ENCODE results near the gene CDS2. TPM values are rescaled to one million over a fixed set of nuclear protein-coding genes. Genes with fewer than 3 reads are reported as not detected.

Gene CDS2
- total and polyA plus RNA-seq, 10 of the 15 experiments (the other 5 are each of a cell fraction or from before 2014, with no cell fraction given), result 11.5 to 94.7 (median 23.1) TPM

- Histone ChIP-seq H3K9ac (ENCODE audit: control insufficient read depth, insufficient read depth, low read length) (no peak overlapping the region), H3K9me3 (replicated peaks; ENCODE audit: control insufficient read depth, insufficient read depth, low read length) (no peaks in the 10 kb centered on the region), H3K27ac (ENCODE audit: control insufficient read depth, insufficient read depth) (no peak overlapping the region), H2AFZ (ENCODE audit: control insufficient read depth, low read depth, low read length) (no peak overlapping the region), H3K4me3 (no peak overlapping the region), H3K4me2 (ENCODE audit: control insufficient read depth, insufficient read depth) (no peak overlapping the region), H3K27me3 (replicated peaks in 1 of 2; ENCODE audit: control insufficient read depth in 2 of 2, insufficient read depth in 2 of 2, low read length in 1 of 2) (no peaks in the 10 kb centered on the region), H3K36me3 (ENCODE audit: control insufficient read depth in 2 of 2, insufficient read depth in 2 of 2, low read length in 1 of 2) (no peaks in the 10 kb centered on the region), H3K4me1 (ENCODE audit: control insufficient read depth, insufficient read depth, low read length) (peaks cover 35% of the 10 kb centered on the region), H3K79me2 (ENCODE audit: control insufficient read depth, insufficient read depth, low read length) (peaks cover 26% of the 10 kb centered on the region), H4K20me1 (ENCODE audit: control insufficient read depth, insufficient read depth) (0 out of 2 replicates have a peak, but pooled peaks cover 4% of the 10 kb centered on the region)
- DNase-seq (ENCODE audit: low read depth, low spot score) (no peak), ATAC-seq (no peak), FAIRE-seq (no peak)
- ChIA-PET POLR2A (no interaction called here), RAD21 (ENCODE audit: unreplicated experiment) (interaction anchor here (1.2 to 1.5 kb wide), 2 partner anchors 25 to 28 kb away, joined by 3 read pairs; no protein-coding TSS in a partner anchor), CTCF (interaction anchor here (0.5 to 1.2 kb wide), 3 partner anchors 12 to 670 kb away, joined by 3 to 4 read pairs (median 3); no protein-coding TSS in a partner anchor), SMC1A (ENCODE audit: uncharacterized antibody, unreplicated experiment) (interaction anchor here (0.8 kb wide), 1 partner anchor 24 kb away, joined by 4 read pairs; no protein-coding TSS in a partner anchor)
- no TSS peak for BruUV-seq (replicated peaks)
- TF ChIP-seq EGR1 (IDR thresholded peaks at IDR 0.05; ENCODE audit: borderline replicate concordance in 1 of 2, low read depth in 2 of 2, low read length in 2 of 2) (0 out of 3 replicates have a peak, but pooled peaks of 1 of the 2 experiments have one; percentile 19), KDM1A (IDR thresholded peaks at IDR 0.05; ENCODE audit: borderline replicate concordance) (no peak)
- in situ Hi-C loops (cut with MboI), result no loop called here
- intact Hi-C loops (cut with micrococcal nuclease; ENCODE audit: unreplicated experiment), result no loop called here
- WGBS (ENCODE audit: insufficient coverage, insufficient replicate concordance, low lambda C conversion rate, missing lambda C conversion rate), result 72% methylated on average over 5 of the region's 5 CpGs
Observed at GRCh38 chr20:5143851-5144250, 17.0 kb downstream of the CDS2 start.

GRCh38 chr20:5145365-5146098, 18.7 kb downstream of the CDS2 start:
- intact Hi-C loops (cut with micrococcal nuclease; ENCODE audit: unreplicated experiment), result no loop called here
- Histone ChIP-seq H3K36me3 (ENCODE audit: control insufficient read depth in 2 of 2, insufficient read depth in 2 of 2, low read length in 1 of 2) (peaks cover 0 to 2% of the 10 kb centered on the region in 2 experiments; a peak in 2 of 4 replicates), H3K9me3 (replicated peaks; ENCODE audit: control insufficient read depth, insufficient read depth, low read length) (no peaks in the 10 kb centered on the region), H3K4me2 (ENCODE audit: control insufficient read depth, insufficient read depth) (peak overlapping the region; percentile 75), H3K27ac (ENCODE audit: control insufficient read depth, insufficient read depth) (no peak overlapping the region), H4K20me1 (ENCODE audit: control insufficient read depth, insufficient read depth) (0 out of 2 replicates have a peak, but pooled peaks cover 4% of the 10 kb centered on the region), H3K9ac (ENCODE audit: control insufficient read depth, insufficient read depth, low read length) (no peak overlapping the region), H3K4me1 (ENCODE audit: control insufficient read depth, insufficient read depth, low read length) (peaks cover 35% of the 10 kb centered on the region), H2AFZ (ENCODE audit: control insufficient read depth, low read depth, low read length) (no peak overlapping the region), H3K79me2 (ENCODE audit: control insufficient read depth, insufficient read depth, low read length) (peaks cover 28% of the 10 kb centered on the region), H3K27me3 (replicated peaks in 1 of 2; ENCODE audit: control insufficient read depth in 2 of 2, insufficient read depth in 2 of 2, low read length in 1 of 2) (no peaks in the 10 kb centered on the region), H3K4me3 (peak overlapping the region; percentile 21; the same call in 1 of the 2 replicates)
- FAIRE-seq, result no peak
- in situ Hi-C loops (cut with MboI), result no loop called here
- POLR2A ChIA-PET, result interaction anchor here (0.6 to 1.2 kb wide), 5 partner anchors 11 to 19 kb away, joined by 3 read pairs; partner anchors contain the start of gene CDS2
- WGBS (ENCODE audit: insufficient coverage, insufficient replicate concordance, low lambda C conversion rate, missing lambda C conversion rate), result 39% methylated on average over 5 of the region's 5 CpGs
- SMC1A ChIA-PET (ENCODE audit: uncharacterized antibody, unreplicated experiment), result interaction anchor here (0.7 to 2.2 kb wide), 11 partner anchors 9 to 48 kb away, joined by 3 to 10 read pairs (median 4); partner anchors contain the start of gene CDS2
- RAD21 ChIA-PET (ENCODE audit: unreplicated experiment), result interaction anchor here (1.5 to 4.2 kb wide), 4 partner anchors 17 to 47 kb away, joined by 4 to 22 read pairs (median 8); partner anchors contain the start of gene CDS2
- ATAC-seq, result peak; percentile 72
- CTCF ChIA-PET, result interaction anchor here (0.7 to 4.2 kb wide), 5 partner anchors 9 to 688 kb away, joined by 3 to 18 read pairs (median 4); partner anchors contain the start of gene CDS2
- BruUV-seq (replicated peaks), result no TSS peak
- no peak for DNase-seq (ENCODE audit: low read depth, low spot score)
- TF ChIP-seq, protein P1, sequence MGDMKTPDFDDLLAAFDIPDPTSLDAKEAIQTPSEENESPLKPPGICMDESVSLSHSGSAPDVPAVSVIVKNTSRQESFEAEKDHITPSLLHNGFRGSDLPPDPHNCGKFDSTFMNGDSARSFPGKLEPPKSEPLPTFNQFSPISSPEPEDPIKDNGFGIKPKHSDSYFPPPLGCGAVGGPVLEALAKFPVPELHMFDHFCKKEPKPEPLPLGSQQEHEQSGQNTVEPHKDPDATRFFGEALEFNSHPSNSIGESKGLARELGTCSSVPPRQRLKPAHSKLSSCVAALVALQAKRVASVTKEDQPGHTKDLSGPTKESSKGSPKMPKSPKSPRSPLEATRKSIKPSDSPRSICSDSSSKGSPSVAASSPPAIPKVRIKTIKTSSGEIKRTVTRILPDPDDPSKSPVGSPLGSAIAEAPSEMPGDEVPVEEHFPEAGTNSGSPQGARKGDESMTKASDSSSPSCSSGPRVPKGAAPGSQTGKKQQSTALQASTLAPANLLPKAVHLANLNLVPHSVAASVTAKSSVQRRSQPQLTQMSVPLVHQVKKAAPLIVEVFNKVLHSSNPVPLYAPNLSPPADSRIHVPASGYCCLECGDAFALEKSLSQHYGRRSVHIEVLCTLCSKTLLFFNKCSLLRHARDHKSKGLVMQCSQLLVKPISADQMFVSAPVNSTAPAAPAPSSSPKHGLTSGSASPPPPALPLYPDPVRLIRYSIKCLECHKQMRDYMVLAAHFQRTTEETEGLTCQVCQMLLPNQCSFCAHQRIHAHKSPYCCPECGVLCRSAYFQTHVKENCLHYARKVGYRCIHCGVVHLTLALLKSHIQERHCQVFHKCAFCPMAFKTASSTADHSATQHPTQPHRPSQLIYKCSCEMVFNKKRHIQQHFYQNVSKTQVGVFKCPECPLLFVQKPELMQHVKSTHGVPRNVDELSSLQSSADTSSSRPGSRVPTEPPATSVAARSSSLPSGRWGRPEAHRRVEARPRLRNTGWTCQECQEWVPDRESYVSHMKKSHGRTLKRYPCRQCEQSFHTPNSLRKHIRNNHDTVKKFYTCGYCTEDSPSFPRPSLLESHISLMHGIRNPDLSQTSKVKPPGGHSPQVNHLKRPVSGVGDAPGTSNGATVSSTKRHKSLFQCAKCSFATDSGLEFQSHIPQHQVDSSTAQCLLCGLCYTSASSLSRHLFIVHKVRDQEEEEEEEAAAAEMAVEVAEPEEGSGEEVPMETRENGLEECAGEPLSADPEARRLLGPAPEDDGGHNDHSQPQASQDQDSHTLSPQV (IDR thresholded peaks at IDR 0.05), result no peak
- TF ChIP-seq PAX5 (IDR thresholded peaks at IDR 0.05; ENCODE audit: borderline replicate concordance, low read depth, low read length) (peak; percentile 61; the same call in 1 of the 2 replicates), ZNF24 (IDR thresholded peaks at IDR 0.05) (no peak), NR2C2 (IDR thresholded peaks at IDR 0.05; ENCODE audit: borderline replicate concordance, control insufficient read depth, insufficient read length, low read depth) (no peak), JUNB (IDR thresholded peaks at IDR 0.05) (no peak), SIN3A (IDR thresholded peaks at IDR 0.05; ENCODE audit: low read depth, low read length) (no peak), ASH2L (IDR thresholded peaks at IDR 0.05; ENCODE audit: borderline replicate concordance, low read depth) (no peak), POLR2AphosphoS2 (IDR thresholded peaks at IDR 0.05; ENCODE audit: low read depth, low read length) (no peak), RUNX3 (IDR thresholded peaks at IDR 0.05; ENCODE audit: low read length) (peak; percentile 72)

Measured in GM12878 (cell line).